HG03457 (cell line): Measurements from ENCODE around the gene NADK.
"Not testable (repeated sequence)": the region's sequence is repeated elsewhere in the genome, so short reads cannot be mapped to it uniquely, and the experiment has no call there.

ENCODE experiments used
- ATAC-seq: cut with Tn5 transposase; IDR thresholded peaks from one replicate; pipeline ENCODE4 v1.9.1; 2021; ENCODE audit warnings: moderate number of reproducible peaks; ENCODE audit not compliant: unreplicated experiment

Gene NADK

DNA sequence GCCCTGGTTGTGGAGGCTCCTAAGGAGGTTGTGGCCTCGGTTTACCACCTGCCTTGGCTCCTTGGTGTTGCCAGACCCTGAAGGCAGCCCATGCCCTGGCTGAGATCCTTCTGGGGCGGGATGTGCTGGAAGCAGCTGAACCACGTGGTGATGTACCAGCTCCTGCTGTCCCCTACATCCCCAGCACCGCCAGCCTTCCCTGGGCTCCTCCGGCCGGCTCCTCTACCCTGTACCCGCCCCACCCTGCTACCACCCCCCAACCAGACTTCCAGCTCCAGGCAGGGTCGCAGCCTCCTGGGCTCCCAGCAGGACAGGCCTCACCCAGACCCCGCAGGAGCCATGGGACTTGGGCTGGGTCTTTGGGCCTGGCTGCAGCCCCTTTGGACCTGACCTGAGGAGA, 28.3 kb downstream of the NADK start:
- not testable (repeated sequence) for ATAC-seq

DNA sequence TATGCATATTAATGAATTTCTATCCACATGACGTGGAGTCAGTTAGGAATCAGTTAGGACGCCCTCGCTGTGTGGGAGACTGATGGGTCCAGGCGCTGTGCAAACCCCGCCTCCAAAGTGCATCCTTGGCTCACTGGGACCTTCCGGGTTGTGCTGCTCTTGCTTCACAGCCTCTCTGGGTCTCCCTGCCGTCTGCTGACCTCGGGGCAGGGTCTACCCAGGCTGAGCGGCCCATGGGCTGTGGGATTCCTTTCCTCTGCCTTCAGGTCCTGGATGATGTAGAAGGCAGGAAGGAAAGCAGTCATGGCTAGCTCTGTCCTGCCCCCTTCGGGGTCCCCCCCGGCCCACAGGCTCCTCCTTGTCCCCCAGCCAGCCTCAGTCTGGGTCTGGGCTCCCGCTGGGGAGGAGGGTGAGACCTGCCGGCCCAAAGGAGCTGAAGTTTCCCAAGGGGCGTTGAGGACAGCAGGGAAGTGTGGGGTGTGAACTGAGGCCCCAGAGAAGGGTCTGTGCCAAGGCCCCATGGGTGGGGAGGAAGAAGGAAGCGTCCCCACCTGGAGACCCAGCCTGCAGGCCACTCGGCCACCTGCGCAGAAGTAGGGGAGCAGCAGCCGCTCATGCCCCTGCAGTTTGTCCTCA, 29.5 kb downstream of the NADK start:
- ATAC-seq = no peak

DNA sequence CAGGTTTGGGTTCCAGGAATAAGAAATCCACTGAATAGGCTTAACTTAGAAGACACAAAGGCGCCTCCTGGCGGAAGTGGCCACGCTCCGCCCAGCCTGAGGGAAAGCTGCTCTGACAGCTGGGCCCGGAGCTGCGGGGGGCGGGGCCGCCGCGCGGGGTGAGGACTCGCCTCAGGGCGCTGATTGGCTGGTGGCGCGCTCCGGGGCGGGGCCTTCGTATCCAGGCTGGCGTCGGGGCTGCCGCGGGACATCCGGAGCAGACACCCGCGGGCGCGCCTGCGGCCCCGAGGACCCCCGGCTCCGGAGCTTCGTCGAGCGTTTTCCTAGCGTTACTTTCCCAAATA, 31.7 kb downstream of the NADK start:
- peak; percentile 72 for ATAC-seq

DNA sequence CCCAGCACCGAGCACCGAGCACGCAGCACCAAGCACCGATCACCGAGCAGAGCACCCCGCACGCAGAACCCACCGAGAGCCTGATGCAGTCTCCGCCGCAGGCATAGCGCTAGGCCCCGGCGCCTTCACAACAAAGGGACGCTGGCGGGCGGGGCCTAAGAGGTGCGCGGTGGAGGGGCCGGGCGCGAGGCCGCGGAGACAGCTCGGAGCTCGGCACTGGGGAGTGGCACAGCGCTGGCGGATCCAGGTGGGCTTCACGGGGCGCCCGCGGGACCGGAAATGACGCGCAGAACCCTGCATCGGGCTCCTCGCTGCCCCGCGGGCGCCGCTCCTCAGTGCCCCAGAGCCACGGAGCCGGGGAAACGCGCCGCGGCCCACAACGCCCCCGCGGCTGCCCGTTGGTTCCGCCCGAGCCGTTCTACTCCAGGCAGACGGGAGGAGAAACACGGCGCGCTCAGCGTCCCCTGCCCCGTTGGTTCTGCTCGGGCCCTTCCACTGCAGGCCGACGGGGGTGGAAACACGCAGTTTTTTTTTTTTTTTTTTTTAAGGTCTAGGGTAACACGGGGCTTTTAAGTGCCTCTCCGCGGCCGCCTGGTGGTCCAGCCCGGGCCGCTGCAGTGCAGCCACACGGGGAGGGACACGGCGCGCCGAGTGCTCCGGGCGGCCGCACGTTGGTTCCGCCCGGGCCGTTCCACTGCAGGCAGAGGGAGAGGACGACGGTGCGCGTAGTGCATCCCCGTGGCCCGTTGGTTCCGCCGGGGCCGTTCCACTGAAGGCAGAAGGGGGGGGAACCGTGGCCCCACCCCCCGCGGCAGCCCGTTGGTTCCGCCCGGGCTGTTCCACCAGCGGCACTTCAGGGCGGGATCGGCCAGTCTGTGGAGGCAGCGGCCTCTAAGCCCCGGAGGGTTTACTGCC, 32.4 kb downstream of the NADK start:
- peak; percentile 47 for ATAC-seq

DNA sequence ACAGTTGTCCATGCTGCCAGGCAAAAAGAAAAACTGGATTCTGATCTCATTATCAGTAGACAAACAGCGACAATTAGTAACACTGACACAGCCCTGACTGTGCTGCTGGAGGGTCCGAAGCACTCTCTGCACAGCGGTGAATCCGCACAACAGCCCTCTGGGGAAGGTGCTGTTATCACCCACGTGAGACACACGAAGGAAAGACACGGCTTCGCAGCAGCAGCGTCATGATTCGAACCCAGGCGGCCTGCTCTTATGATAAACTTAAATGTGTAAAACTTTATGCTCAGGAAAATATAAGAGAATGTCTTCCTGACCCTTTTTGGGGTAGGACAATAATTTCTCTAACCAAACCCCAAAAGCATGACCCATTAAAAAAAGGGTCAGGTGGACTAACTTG, 35.7 kb downstream of the NADK start:
- ATAC-seq = not testable (repeated sequence)

DNA sequence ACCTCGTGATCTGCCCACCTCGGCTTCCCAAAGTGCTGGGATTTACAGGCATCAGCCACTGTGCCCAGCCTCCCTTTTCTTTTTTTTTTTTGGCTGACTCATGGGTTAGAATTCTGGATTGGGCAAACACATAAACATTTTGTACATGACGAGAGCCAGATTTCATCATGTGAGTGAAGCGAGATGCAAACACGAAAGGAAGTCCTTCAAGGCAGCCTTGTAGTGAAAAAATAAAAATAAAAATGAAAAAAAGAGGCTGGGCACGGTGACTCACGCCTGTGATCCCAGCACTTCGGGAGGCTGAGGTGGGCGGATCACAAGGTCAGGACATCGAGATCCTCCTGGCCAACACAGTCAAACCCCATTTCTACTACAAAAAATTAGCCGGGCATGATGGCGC, 37.3 kb downstream of the NADK start:
- ATAC-seq = not testable (repeated sequence)

DNA sequence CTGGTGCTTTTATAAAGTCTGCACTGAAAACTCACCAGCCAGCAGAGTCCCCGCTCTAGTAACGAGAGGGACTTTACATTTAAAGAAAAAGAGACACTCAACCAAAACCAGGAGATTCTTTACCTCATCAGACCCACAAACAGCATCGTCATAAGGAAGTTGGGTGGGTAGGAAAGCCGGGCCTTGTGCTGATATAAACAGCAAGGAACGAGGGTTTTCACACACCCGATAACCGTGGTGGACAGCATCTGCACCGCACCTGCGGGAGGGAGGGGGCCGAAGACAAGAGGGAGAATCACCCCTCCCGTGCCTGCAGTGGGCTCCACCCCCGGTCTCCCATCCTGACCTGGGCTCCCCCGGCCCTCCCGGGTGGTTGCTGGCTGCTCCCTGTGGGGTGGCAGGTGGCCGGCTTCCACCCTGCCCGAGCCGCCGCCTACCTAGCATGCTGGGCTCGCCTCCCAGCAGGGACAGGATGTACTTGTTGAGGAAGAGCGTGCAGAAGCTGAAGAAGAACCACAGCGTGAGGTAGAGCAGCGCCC, 39.4 kb downstream of the NADK start:
- ATAC-seq = not testable (repeated sequence)

DNA sequence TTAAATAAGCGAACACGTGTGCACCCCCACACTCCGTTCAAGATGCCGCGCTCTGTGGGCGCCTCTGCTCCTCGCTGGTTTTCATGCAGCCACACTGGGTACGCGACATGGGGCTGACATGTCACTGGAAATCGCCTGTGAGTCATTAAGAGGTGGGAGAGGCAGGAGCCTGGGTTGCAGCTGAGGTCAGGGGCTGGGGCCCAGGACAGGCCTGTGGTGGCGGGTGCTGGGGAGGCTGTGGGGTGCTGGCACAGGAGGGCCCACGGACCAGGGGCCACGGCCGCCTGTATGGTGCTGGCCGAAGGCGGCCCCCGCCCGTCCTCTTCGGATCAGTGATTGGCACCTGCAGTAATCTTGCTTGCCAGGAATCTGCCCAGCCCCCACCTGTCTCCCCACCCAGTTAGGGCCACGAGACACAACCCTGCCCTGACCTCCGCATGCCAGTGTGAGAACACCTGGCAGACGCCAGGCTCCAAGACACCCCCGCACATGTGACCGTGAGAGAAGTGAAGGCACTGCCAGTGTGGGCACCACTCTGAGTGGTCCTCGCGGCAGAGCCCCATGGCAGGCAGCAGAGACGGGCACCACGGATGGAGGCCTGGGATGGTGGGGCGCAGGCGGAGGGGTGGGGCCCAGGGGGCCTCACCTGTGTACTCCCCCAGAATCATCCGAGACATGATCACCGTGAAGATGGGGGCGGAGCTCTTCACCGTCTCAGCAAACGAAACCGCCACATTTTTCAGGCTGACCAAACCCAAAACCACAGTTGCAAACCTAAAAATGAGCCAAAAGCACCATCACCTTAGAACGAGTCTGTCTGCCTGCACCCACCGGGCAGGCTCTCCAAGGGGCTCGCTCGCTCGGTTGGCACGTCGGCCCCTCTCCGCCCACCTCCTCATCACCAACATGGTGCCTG, 40.3 kb downstream of the NADK start:
- not testable (repeated sequence) for ATAC-seq

DNA sequence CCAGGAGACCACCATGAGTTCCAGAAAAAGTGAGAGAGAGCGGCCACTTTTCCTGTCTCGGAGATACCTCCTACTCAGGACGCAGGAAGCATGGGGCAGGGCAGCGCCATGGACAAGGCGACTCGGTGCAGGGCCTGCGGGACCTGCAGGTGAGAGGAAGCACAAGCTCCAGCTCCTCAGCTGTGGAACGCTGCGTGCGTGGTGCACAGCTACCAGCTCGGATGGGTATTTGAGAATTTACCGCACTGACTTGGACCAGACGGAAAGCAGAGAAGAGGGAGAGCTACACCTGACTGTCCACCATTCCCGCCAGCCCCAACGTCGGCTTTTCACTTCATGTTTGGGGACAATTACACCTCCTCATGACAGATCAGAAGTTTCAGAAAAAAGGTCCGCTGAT, 45.9 kb downstream of the NADK start:
- ATAC-seq = no peak

DNA sequence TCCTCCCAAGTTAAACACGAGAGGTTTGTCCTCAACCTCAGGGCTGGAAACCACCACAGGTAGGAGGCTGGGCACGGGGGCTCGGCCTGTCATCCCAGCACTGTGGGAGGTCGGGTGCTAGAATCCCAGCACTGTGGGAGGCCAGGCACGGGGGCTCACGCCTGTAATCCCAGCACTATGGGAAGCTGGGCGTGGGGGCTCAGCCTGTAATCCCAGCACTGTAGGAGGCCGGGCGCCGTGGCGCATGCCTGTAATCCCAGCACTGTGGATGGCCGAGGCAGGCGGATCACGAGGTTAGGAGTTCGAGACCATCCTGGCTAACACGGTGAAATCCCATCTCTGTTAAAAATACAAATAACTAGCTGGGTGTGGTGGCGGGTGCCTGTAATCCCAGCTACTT, 47.4 kb downstream of the NADK start:
- no peak for ATAC-seq

DNA sequence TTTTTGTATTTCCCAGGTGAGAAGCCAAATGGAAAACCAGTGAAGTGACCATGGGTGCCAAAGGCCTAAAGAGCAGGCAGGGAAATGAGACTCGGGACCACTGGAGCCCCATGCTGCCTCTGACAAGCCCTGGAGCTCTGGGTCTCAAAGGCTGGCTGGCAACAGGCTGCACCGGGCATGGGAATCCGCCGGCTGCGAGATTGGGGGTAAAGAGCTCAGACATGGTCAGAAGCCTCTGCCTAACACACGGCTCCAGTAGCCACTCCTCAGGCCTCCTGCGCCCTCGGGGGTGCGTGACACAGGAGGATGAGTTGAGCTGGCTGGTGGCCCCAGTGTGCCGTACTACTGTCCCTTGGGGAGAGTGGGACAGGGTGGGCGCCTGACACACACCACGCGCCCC, 48.0 kb downstream of the NADK start:
- not testable (repeated sequence) for ATAC-seq

DNA sequence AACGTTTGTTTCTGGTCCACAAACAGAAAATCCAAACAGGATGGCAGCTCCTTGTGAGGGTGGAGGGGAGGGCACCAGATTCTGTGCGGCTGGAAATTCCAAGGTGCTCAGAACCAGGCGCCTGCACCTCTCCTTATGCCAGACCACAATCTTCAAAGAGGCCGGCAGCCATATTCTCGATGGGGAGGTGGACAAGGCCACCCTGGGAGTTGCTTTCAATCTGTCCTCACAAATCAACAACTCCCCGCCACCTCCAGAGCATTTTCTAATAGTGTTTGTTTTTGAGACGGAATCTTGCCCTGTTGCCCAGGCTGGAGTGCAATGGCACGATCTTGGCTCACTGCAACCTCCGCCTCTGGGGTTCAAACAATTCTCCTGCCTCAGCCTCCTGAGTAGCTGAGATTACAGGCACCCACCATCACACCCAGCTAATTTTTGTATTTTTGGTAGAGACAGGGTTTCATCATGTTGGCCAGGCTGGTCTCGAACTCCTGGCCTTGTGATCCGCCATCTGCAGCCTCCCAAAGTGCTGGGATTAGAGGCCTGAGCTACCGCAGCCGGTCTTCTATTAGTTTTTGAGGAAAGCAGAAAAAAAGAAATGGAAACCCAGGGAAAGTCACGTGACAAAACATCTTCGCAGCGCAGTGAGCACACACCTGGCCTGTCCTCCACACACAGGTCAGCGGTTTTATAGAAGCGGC, 49.0 kb downstream of the NADK start:
- ATAC-seq = not testable (repeated sequence)

DNA sequence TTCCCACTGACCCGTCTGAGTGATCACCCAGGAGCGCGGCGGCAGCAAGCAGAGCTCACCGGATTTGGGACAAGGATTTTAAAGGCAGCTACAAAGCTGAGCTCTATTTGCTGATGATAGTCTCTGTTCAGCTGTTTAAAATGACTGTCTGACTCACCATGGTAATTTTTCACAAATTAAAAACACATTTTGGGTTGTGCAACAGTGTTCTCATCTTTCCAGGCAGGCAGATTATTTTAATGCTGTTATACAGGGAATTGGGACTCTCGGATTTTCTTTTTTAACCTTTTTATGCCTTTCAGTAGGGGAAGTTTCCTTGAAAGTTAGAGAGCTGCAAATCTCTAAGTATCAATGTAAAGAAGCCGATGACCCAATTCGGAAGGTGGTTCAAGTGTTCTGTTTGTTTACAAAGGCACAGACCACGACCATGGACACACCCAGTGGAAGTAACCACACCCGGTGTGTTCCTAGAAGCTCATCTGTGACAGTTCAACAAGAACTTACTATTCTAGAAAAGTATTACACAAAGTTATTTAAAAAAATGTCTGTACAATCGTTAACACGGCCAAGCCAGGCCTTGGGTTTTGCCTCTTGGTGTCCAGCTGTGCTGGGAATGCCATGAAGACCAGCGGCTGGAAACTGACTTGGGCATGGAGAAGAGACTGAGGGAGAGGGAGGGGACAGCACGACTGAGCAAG, 49.8 kb downstream of the NADK start:
- ATAC-seq = not testable (repeated sequence)

DNA sequence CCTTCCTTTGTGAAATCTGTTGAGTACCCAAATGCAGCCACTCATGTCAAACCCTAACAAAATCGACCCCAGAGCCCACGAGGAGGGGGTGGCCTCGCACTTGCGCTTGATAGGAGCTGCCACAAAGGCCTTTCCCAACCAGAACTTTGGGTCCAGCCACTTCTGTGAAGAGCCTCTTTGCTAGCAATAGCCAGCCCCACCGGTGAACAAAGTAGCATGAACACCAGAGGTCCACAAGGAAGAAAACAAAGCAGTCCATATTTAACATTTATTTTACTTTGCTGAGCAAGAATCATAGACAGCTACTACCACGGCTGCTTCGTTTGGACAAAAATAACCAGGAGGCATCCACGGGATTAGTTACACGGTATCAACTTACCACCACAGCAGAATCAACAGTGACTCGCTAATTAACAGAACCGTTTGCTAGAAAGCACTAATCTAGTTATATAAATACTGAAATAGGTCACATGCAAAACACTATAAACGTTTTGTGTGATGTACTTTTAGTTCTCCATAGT, 51.1 kb downstream of the NADK start:
- ATAC-seq = not testable (repeated sequence)

DNA sequence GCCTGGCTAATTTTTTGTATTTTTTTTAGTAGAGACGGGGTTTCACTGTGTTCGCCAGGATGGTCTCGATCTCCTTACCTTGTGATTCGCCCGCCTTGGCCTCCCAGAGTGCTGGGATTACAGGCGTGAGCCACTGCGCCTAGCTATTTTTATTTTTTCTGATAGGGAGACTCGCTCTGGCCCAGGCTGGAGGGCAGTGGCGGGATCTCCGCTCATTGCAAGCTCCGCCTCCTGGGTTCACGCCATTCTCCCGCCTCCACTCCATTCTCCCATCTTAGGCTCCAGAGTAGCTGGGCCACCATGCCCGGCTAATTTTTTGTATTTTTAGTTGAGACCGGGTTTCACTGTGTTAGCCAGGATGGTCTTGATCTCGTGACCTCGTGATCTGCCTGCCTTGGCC, 52.2 kb downstream of the NADK start:
- not testable (repeated sequence) for ATAC-seq

DNA sequence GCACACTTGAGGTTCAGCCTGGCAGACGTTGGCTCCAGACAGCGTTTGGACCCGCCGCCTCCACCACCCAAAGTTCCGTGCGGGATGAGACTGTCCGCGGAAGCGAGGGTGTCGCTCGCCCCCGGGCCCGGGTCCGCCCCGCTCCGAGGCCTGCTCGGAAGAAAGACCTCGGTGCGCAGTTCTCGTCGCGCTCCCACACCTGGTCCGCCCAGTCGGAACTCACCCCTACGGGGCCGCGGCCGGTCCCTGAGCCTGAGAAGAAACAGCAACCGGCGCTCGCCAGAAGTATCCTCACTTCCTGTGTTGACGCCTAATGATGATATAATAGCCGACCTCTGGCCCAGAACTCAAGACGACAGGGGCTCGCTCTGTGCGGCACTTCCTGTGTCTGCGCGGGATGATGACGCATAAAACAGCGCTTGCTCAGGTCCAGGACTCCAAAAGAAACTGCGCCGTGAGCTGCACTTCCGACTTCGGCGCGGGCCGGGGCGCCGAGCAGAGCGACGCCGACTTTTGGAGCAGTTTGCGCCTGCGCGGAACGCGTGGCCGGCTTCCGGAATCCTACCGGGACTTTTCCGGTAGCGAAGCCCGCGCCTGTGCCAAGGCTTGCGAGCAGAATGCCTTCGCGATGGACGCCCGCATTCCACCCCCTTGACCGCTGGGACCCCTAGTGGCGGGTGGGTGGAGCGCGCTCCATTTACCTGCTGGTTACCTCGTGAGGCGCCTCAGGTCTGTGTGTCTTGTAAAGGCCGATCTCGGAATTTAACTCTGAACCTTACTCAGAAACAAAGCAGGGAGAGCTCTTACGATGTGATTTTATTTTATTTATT, 54.0 kb downstream of the NADK start, which contains the start of gene CDK11A:
TSS of gene CDK11A (minus strand) at position 323 of the 830 bp plus-strand sequence. CDS start 1,539 bp downstream, outside the sequence.
- ATAC-seq = peak; percentile 77

DNA sequence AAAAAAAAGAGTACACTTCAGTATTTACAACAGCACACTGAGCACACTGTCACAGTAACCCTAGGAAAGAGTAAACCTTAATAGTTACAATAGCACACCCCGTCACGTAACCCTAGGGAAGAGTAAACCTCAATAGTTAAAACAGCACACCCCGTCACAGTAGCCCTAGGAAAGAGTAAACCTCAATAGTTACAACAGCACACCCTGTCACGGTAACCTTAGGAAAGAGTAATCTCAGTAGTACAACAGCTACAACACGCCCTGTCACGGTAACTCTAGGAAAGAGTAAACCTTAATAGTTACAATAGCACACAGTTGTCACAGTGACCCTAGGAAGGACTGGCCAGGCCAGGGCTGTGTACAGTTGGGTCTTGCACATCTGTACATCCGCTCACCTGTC, 57.1 kb downstream of the NADK start:
- ATAC-seq = no peak

DNA sequence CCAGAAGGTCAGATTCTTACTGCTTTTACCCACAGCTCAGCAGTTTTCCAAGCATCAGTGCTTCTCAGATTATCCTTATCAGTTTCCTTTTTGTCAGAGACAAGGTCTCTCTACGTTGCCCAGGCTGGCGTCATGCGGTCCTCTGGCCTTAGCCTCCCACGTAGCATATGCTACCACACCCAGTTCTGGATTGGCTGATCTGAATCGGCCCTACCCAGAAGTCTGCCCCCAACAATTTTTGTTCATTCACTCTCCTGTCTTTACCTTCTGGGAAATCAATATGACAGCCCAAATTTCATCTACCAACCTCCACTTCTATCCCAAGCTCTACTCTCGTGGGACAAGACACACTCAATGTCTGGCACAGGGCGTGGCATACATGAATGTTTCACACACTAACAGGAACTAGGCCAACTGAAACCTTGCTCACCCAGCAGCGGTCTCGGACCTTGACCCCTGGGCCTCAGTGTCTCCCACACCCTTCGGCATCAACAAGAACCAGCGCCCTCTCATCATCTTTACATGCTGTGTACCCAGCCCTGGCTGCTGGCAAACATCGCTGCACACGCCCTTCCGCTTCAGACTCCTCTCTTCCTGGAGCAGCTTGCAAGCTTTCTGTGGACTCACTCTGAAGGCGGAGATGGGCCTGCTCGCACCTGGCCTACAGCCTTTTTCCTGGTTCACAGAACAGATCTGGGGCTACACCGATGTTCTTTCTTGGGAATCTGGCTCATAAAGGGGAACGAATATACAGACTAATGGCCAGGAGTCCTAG, 63.0 kb downstream of the NADK start:
- ATAC-seq = not testable (repeated sequence)
